Measurements from ENCODE around the gene TMEM178B. TPM values are rescaled to one million over a fixed set of nuclear protein-coding genes. Genes with fewer than 3 reads are reported as not detected.

Gene TMEM178B
- total and polyA plus RNA-seq, 10 of the 15 experiments (the other 5 are each of a cell fraction or from before 2014, with no cell fraction given): 0.01 to 1.1 (median 0.04) TPM; not detected in 2

DNA sequence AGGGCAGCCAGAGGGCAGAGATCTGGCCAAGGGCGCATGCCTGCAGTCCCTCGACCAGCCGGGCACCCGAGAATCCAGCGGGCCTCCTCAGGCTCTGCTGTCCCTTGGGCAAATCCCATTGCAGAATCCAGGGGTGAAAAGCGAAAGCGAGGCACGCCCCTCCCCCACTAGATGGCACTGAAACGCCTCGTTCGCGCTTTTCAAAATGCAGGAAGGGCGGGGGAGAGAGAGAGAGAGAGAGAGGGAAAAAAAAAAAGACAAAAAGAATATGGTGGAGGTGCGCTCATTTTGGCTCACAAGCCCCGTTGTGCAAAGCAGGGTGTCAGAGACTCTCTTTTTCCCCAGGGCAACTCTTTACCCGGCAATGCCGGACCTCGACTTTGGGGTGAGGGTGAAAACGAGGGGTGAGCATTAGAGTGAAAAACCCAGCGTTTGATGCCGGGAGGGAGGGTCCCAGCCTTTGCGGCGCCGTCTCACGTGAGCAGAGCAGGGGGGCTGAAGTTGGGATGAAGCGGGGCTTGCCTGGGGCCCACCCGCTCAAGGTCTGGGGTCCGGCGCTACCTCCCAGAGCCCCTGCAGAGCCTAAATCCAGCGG, 2.5 kb upstream of the TMEM178B start:
- ChIA-PET CTCF (interaction anchor here (1.0 to 1.5 kb wide), 2 partner anchors 149 to 462 kb away, joined by 3 to 6 read pairs; no protein-coding TSS in a partner anchor), POLR2A (interaction anchor here (0.6 kb wide), 1 partner anchor 311 kb away, joined by 6 read pairs; no protein-coding TSS in a partner anchor), RAD21 (ENCODE audit: unreplicated experiment) (interaction anchor here (1.1 kb wide), 1 partner anchor 462 kb away, joined by 3 read pairs; no protein-coding TSS in a partner anchor), SMC1A (ENCODE audit: uncharacterized antibody, unreplicated experiment) (interaction anchor here (1.4 kb wide), 1 partner anchor 149 kb away, joined by 9 read pairs; no protein-coding TSS in a partner anchor)
- intact Hi-C loops (cut with micrococcal nuclease; ENCODE audit: unreplicated experiment): loop anchor here (5.0 kb wide), 1 partner anchor 151 kb away; no protein-coding TSS in a partner anchor
- Histone ChIP-seq H3K9me3 (replicated peaks; ENCODE audit: control insufficient read depth, insufficient read depth, low read length) (no peaks in the 10 kb centered on the region), H3K27me3 (replicated peaks in 1 of 2; ENCODE audit: control insufficient read depth in 2 of 2, insufficient read depth in 2 of 2, low read length in 1 of 2) (peaks cover 3 to 22% of the 10 kb centered on the region in 2 experiments), H3K4me3 (no peak overlapping the region), H3K4me1 (ENCODE audit: control insufficient read depth, insufficient read depth, low read length) (no peaks in the 10 kb centered on the region), H2AFZ (ENCODE audit: control insufficient read depth, low read depth, low read length) (no peak overlapping the region), H3K27ac (ENCODE audit: control insufficient read depth, insufficient read depth) (no peak overlapping the region), H4K20me1 (ENCODE audit: control insufficient read depth, insufficient read depth) (no peaks in the 10 kb centered on the region), H3K79me2 (ENCODE audit: control insufficient read depth, insufficient read depth, low read length) (no peaks in the 10 kb centered on the region), H3K36me3 (ENCODE audit: control insufficient read depth in 2 of 2, insufficient read depth in 2 of 2, low read length in 1 of 2) (no peaks in the 10 kb centered on the region), H3K9ac (ENCODE audit: control insufficient read depth, insufficient read depth, low read length) (no peak overlapping the region), H3K4me2 (ENCODE audit: control insufficient read depth, insufficient read depth) (no peak overlapping the region)
- FAIRE-seq (no peak), DNase-seq (ENCODE audit: low read depth, low spot score) (no peak), ATAC-seq (no peak; the same call in 2 of the 3 replicates)
- in situ Hi-C loops (cut with MboI): no loop called here
- WGBS (ENCODE audit: insufficient coverage, insufficient replicate concordance, low lambda C conversion rate, missing lambda C conversion rate): 4% methylated on average over 22 of the region's 30 CpGs
- TF ChIP-seq CEBPB (IDR thresholded peaks at IDR 0.05; ENCODE audit: borderline replicate concordance in 1 of 2, low read depth in 2 of 2, low read length in 2 of 2): no peak
- TF ChIP-seq ZNF384 (IDR thresholded peaks at IDR 0.05; ENCODE audit: borderline replicate concordance, low read depth, low read length): peak; percentile 36; the same call in 1 of the 2 replicates
- TF ChIP-seq, protein P1, sequence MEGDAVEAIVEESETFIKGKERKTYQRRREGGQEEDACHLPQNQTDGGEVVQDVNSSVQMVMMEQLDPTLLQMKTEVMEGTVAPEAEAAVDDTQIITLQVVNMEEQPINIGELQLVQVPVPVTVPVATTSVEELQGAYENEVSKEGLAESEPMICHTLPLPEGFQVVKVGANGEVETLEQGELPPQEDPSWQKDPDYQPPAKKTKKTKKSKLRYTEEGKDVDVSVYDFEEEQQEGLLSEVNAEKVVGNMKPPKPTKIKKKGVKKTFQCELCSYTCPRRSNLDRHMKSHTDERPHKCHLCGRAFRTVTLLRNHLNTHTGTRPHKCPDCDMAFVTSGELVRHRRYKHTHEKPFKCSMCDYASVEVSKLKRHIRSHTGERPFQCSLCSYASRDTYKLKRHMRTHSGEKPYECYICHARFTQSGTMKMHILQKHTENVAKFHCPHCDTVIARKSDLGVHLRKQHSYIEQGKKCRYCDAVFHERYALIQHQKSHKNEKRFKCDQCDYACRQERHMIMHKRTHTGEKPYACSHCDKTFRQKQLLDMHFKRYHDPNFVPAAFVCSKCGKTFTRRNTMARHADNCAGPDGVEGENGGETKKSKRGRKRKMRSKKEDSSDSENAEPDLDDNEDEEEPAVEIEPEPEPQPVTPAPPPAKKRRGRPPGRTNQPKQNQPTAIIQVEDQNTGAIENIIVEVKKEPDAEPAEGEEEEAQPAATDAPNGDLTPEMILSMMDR (IDR thresholded peaks at IDR 0.05 in 2 of 3, conservative IDR thresholded peaks at IDR 0.05 in 1 of 3; ENCODE audit: control insufficient read depth in 2 of 3, extremely low read depth in 1 of 3, insufficient read depth in 1 of 3, low read depth in 3 of 3, low read length in 3 of 3): peak in 1 of 3 experiments; percentile 47; a peak in 2 of 6 replicates
- peak; percentile 57 for TF ChIP-seq RAD21 (IDR thresholded peaks at IDR 0.05; ENCODE audit: insufficient read depth, low read depth, low read length)
- TF ChIP-seq SMC3 (IDR thresholded peaks at IDR 0.05; ENCODE audit: borderline replicate concordance, low read length): peak; percentile 59
- BruUV-seq (replicated peaks): no TSS peak

All from GM12878 (cell line).